ENCODE results near the gene SLC9C2. TPM values are rescaled to one million over a fixed set of nuclear protein-coding genes. Genes with fewer than 3 reads are reported as not detected.

SLC9C2 gene
- total RNA-seq, 1 donor from 2014 or later, result 0.26 TPM

DNA sequence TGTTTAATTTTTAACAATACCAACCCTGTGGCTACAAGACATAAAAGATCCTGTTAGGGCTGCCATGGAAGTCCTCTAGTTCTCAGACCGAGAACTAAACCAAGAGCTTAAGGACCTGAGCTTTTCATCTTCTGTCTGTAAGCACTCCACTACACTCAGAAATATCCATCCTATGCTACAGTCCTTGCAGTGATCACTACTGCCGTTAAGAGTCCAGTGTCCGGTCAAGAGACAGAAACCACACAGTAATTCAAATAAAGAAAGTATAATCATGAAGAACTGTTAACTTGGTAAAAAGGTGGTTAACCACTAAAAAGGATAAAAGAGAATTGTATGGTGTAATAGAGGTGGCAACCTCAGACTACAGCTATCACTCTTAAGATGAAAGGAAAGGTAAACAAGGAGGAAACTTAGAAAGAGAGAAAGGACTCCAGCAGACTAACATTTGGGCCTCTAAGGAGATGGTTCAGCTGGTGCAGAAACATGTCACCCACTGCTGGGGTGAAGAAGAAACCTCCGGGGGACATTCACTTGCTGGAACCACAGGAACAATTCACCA lies 147.8 kb downstream of the SLC9C2 start:
- intact Hi-C loops (cut with DNase I), result no loop called here
- H3K27me3 ChIP-seq, result no peaks in the 10 kb centered on the region
- H3K4me3 ChIP-seq, result no peak overlapping the region
- H3K27ac ChIP-seq, result no peak overlapping the region
- no peak for DNase-seq
- no peak for ATAC-seq
- no peaks in the 10 kb centered on the region for H3K9me3 ChIP-seq
- H3K4me1 ChIP-seq, result no peaks in the 10 kb centered on the region
- H3K36me3 ChIP-seq, result no peaks in the 10 kb centered on the region
- TF ChIP-seq, protein P1, sequence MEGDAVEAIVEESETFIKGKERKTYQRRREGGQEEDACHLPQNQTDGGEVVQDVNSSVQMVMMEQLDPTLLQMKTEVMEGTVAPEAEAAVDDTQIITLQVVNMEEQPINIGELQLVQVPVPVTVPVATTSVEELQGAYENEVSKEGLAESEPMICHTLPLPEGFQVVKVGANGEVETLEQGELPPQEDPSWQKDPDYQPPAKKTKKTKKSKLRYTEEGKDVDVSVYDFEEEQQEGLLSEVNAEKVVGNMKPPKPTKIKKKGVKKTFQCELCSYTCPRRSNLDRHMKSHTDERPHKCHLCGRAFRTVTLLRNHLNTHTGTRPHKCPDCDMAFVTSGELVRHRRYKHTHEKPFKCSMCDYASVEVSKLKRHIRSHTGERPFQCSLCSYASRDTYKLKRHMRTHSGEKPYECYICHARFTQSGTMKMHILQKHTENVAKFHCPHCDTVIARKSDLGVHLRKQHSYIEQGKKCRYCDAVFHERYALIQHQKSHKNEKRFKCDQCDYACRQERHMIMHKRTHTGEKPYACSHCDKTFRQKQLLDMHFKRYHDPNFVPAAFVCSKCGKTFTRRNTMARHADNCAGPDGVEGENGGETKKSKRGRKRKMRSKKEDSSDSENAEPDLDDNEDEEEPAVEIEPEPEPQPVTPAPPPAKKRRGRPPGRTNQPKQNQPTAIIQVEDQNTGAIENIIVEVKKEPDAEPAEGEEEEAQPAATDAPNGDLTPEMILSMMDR (IDR thresholded peaks at IDR 0.05), result no peak

DNA sequence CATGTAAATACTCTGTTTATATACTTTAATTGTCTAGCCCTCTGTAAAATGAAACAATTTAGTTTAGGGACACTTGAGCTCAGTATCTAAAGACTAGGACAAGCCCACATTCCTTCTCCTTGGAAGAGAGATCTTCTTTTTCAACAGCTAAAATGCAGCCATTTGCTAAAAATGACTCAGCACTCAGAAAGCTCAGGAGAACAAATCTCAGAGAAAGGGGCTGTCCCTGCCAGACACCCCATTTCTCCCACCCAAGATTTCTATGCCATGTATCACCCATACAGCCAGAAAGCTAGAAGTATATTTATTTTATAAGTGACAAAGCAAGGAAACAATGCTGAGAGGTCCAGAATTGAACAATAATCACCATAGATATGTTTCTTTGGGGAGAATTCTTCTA lies 148.9 kb downstream of the SLC9C2 start:
- H3K36me3 ChIP-seq, result no peaks in the 10 kb centered on the region
- no peak for DNase-seq
- intact Hi-C loops (cut with DNase I), result no loop called here

DNA sequence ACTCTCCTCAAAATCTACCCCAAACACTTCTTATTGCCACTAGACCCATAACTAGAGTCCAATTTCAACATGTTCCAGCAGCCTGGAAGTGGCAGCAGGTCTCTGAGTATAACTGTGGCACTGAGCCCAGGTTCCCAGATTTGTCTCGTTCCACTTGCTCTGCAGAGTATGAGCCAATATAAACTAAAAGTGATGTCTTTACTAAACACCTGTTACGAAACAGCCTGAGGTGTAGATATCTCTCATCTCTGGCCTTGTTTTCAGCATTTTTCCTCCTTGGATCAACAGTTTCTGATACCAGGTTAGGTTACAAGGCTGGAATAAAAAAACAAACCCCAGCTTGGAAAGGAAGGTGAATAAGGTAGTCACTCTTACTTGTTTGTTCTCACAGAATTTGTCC lies 150.9 kb downstream of the SLC9C2 start:
- ATAC-seq (peak; percentile 88), DNase-seq (no peak)
- peak overlapping the region; percentile 34 for H3K27ac ChIP-seq
- no peaks in the 10 kb centered on the region for H3K36me3 ChIP-seq
- no peaks in the 10 kb centered on the region for H3K4me1 ChIP-seq
- H3K4me3 ChIP-seq, result no peak overlapping the region
- TF ChIP-seq, protein P1 (IDR thresholded peaks at IDR 0.05), result no peak
- H3K9me3 ChIP-seq, result no peaks in the 10 kb centered on the region
- H3K27me3 ChIP-seq, result no peaks in the 10 kb centered on the region
- intact Hi-C loops (cut with DNase I), result no loop called here

More for the DNA sequence above, 148.9 kb downstream of the SLC9C2 start:
- Histone ChIP-seq H3K27ac (no peak overlapping the region), H3K27me3 (no peaks in the 10 kb centered on the region), H3K4me3 (no peak overlapping the region), H3K4me1 (no peaks in the 10 kb centered on the region), H3K9me3 (no peaks in the 10 kb centered on the region)
- TF ChIP-seq, protein P1 (IDR thresholded peaks at IDR 0.05), result no peak
- ATAC-seq, result no peak

Other genes starting within 250 kb of the SLC9C2 start
- gene PRDX6, start 125.7 kb downstream of the SLC9C2 start, total RNA-seq, result 201 TPM
- gene TEX50, start 32.3 kb upstream of the SLC9C2 start, total RNA-seq, result not detected
- 0.87 TPM for gene ANKRD45, start 66.8 kb upstream of the SLC9C2 start, total RNA-seq
- gene KLHL20, start 111.9 kb upstream of the SLC9C2 start, total RNA-seq, result 31.9 TPM
- gene DARS2, start 221.6 kb upstream of the SLC9C2 start, total RNA-seq, result 14.6 TPM
- gene CENPL, start 221.8 kb upstream of the SLC9C2 start, total RNA-seq, result 4.3 TPM